ENCODE data around the gene SYT5. TPM values are rescaled to one million over a fixed set of nuclear protein-coding genes. Genes with fewer than 3 reads are reported as not detected.

Gene SYT5
- total and polyA plus RNA-seq, 10 of the 15 experiments (the other 5 are each of a cell fraction or from before 2014, with no cell fraction given): 0.04 to 0.79 (median 0.26) TPM; not detected in 7

GRCh38 chr19:55206664-55207500 is 26.8 kb upstream of the SYT5 start:
- BruUV-seq (replicated peaks): no TSS peak
- TF ChIP-seq MLLT1 (IDR thresholded peaks at IDR 0.05): no peak
- no peak for TF ChIP-seq CHD4 (IDR thresholded peaks at IDR 0.05)
- no peak for TF ChIP-seq CEBPZ (IDR thresholded peaks at IDR 0.05; ENCODE audit: low read depth, low read length)
- TF ChIP-seq TCF7 (IDR thresholded peaks at IDR 0.05; ENCODE audit: borderline replicate concordance): no peak
- TF ChIP-seq SKIL (IDR thresholded peaks at IDR 0.05; ENCODE audit: low read depth, poor library complexity, severe bottlenecking): no peak
- TF ChIP-seq ZSCAN29 (IDR thresholded peaks at IDR 0.05): no peak
- no peak for TF ChIP-seq E4F1 (IDR thresholded peaks at IDR 0.05; ENCODE audit: borderline replicate concordance, partially characterized antibody)
- no peak for TF ChIP-seq ELK1 (IDR thresholded peaks at IDR 0.05; ENCODE audit: low read depth, low read length)
- TF ChIP-seq ZBED1 (IDR thresholded peaks at IDR 0.05; ENCODE audit: borderline replicate concordance): no peak
- TF ChIP-seq NR2C2 (IDR thresholded peaks at IDR 0.05; ENCODE audit: borderline replicate concordance, control insufficient read depth, insufficient read length, low read depth): no peak
- TF ChIP-seq NRF1 (conservative IDR thresholded peaks at IDR 0.05; ENCODE audit: low read depth, low read length): no peak

More at GRCh38 chr19:55206664-55207500, 26.8 kb upstream of the SYT5 start:
- RAD21 ChIA-PET (ENCODE audit: unreplicated experiment): no interaction called here
- Histone ChIP-seq H3K9me3 (replicated peaks; ENCODE audit: control insufficient read depth, insufficient read depth, low read length) (no peaks in the 10 kb centered on the region), H3K79me2 (ENCODE audit: control insufficient read depth, insufficient read depth, low read length) (no peaks in the 10 kb centered on the region), H3K27me3 (replicated peaks in 1 of 2; ENCODE audit: control insufficient read depth in 2 of 2, insufficient read depth in 2 of 2, low read length in 1 of 2) (no peaks in the 10 kb centered on the region), H4K20me1 (ENCODE audit: control insufficient read depth, insufficient read depth) (no peaks in the 10 kb centered on the region), H3K4me1 (ENCODE audit: control insufficient read depth, insufficient read depth, low read length) (no peaks in the 10 kb centered on the region), H2AFZ (ENCODE audit: control insufficient read depth, low read depth, low read length) (no peak overlapping the region), H3K4me3 (no peak overlapping the region), H3K36me3 (ENCODE audit: control insufficient read depth in 2 of 2, insufficient read depth in 2 of 2, low read length in 1 of 2) (no peaks in the 10 kb centered on the region), H3K9ac (ENCODE audit: control insufficient read depth, insufficient read depth, low read length) (no peak overlapping the region), H3K4me2 (ENCODE audit: control insufficient read depth, insufficient read depth) (no peak overlapping the region), H3K27ac (ENCODE audit: control insufficient read depth, insufficient read depth) (no peak overlapping the region)
- intact Hi-C loops (cut with micrococcal nuclease; ENCODE audit: unreplicated experiment) (no loop called here), in situ Hi-C loops (cut with MboI) (no loop called here)
- DNase-seq (ENCODE audit: low read depth, low spot score) (no peak), ATAC-seq (peak; percentile 83), FAIRE-seq (no peak)
- CTCF ChIA-PET: interaction anchor here (0.8 to 1.1 kb wide), 2 partner anchors 17 to 66 kb away, joined by 3 to 4 read pairs; no protein-coding TSS in a partner anchor
- SMC1A ChIA-PET (ENCODE audit: uncharacterized antibody, unreplicated experiment): no interaction called here
- POLR2A ChIA-PET: no interaction called here
- 35% methylated on average over 29 of the region's 29 CpGs for WGBS (ENCODE audit: insufficient coverage, insufficient replicate concordance, low lambda C conversion rate, missing lambda C conversion rate)
